A673 (cell line): ENCODE results near the gene EEF1A2.

Experiments
- EZH2 ChIP-seq: fragments of 200-600 bp; sonication (generic); IDR thresholded peaks from 2 replicates; pipeline ENCODE4 v1.6.1; 2017; ENCODE audit warnings: borderline replicate concordance, low read depth, mild to moderate bottlenecking, mixed read lengths, antibody characterized with exemption, low read length; ENCODE audit not compliant: poor library complexity, severe bottlenecking
- TF ChIP-seq, protein P1 (sequence below): fragments of 300-800, 200-600 bp; sonication (generic); conservative IDR thresholded peaks from 2 replicates; pipeline ENCODE4 v1.5.1; 2017; ENCODE audit warnings: low read depth, mild to moderate bottlenecking, antibody characterized with exemption, low read length, moderate library complexity, mixed read lengths

- TF ChIP-seq, protein P1, sequence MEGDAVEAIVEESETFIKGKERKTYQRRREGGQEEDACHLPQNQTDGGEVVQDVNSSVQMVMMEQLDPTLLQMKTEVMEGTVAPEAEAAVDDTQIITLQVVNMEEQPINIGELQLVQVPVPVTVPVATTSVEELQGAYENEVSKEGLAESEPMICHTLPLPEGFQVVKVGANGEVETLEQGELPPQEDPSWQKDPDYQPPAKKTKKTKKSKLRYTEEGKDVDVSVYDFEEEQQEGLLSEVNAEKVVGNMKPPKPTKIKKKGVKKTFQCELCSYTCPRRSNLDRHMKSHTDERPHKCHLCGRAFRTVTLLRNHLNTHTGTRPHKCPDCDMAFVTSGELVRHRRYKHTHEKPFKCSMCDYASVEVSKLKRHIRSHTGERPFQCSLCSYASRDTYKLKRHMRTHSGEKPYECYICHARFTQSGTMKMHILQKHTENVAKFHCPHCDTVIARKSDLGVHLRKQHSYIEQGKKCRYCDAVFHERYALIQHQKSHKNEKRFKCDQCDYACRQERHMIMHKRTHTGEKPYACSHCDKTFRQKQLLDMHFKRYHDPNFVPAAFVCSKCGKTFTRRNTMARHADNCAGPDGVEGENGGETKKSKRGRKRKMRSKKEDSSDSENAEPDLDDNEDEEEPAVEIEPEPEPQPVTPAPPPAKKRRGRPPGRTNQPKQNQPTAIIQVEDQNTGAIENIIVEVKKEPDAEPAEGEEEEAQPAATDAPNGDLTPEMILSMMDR: no peak
- TF ChIP-seq EZH2: no peak
Measured at GRCh38 chr20:63472862-63473390, 26.0 kb downstream of the EEF1A2 start.
